ENCODE data around the gene SULT2B1.

DNA sequence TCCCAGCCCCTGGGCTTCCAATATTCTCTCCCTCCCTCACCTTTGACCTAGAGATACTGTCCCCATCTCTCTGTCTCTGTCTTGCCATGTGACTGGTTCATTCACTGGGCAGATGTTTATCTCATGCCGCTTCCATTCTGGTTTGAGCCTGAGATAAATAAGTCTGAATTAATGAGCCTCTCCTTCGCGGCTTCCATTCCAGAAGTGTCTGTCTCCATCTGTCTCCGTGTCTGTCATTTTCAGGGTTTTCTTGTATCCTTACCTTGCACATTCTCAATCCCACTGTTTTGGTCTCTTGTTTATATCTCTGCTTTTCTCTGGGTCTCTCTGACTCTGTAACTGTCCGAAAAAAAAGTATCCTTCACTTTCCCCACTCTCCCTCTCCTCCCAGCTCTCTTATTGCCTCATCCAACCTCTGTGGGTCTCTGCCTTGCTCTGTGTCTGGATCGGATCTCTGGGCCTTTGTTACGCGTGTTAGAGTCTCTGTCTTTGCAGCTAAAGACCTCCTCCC is 71.6 kb downstream of the SULT2B1 start:
- no peak for TF ChIP-seq CTCF (IDR thresholded peaks at IDR 0.05)
- no peak for TF ChIP-seq POLR2A (IDR thresholded peaks at IDR 0.05; ENCODE audit: low read depth)
- TF ChIP-seq EP300 (IDR thresholded peaks at IDR 0.05), result no peak

All from esophagus muscularis mucosa (tissue), 4 donors.